ENCODE measurements around the gene DAO.
A peak's percentile ranks its signal among the peaks of the same experiment; 100 is the strongest.

- no peak for TF ChIP-seq CTCF (IDR thresholded peaks at IDR 0.05)
- TF ChIP-seq POLR2A (IDR thresholded peaks at IDR 0.05): no peak
- peak in 1 of 2 donors; percentile 67 for TF ChIP-seq EP300 (IDR thresholded peaks at IDR 0.05)
Observed at GRCh38 chr12:108839018-108839889, 40.6 kb upstream of the DAO start.
